ENCODE results near the gene CCDC70. TPM values are rescaled to one million over a fixed set of nuclear protein-coding genes. Genes with fewer than 3 reads are reported as not detected.
A peak's percentile ranks its signal among the peaks of the same experiment; 100 is the strongest.

The CCDC70 gene
- polyA plus RNA-seq, 1 donor from 2014 or later: not detected

DNA sequence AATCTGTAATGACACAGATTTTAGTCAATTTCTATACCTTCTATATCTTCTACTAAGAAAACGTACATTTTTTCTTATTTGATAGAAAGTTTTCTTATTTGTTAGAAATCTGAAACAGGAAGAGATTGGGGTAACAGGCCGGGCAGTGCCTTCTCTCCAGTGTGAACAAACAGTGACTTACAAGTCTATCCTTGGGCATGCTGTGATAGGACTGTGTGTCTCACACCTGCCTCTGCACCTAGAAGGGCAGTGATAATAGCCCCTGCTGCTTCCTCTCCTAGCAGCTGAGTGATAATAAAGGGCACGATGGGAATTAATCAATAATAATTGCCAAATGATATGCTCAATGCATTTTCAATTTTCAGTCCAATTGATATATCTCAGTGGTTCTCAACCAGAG is 18.2 kb upstream of the CCDC70 start:
- H3F3A ChIP-seq (ENCODE audit: insufficient read depth, low read length, poor library complexity, severe bottlenecking): no peaks in the 10 kb centered on the region
- no peak for TF ChIP-seq SMC3 (conservative IDR thresholded peaks at IDR 0.05; ENCODE audit: poor library complexity)
- TF ChIP-seq, protein P1, sequence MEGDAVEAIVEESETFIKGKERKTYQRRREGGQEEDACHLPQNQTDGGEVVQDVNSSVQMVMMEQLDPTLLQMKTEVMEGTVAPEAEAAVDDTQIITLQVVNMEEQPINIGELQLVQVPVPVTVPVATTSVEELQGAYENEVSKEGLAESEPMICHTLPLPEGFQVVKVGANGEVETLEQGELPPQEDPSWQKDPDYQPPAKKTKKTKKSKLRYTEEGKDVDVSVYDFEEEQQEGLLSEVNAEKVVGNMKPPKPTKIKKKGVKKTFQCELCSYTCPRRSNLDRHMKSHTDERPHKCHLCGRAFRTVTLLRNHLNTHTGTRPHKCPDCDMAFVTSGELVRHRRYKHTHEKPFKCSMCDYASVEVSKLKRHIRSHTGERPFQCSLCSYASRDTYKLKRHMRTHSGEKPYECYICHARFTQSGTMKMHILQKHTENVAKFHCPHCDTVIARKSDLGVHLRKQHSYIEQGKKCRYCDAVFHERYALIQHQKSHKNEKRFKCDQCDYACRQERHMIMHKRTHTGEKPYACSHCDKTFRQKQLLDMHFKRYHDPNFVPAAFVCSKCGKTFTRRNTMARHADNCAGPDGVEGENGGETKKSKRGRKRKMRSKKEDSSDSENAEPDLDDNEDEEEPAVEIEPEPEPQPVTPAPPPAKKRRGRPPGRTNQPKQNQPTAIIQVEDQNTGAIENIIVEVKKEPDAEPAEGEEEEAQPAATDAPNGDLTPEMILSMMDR (IDR thresholded peaks at IDR 0.05; ENCODE audit: poor library complexity, severe bottlenecking): no peak
- no peak for TF ChIP-seq MXI1 (conservative IDR thresholded peaks at IDR 0.05; ENCODE audit: poor library complexity, severe bottlenecking)
- TF ChIP-seq EZH2 (IDR thresholded peaks at IDR 0.05; ENCODE audit: borderline replicate concordance, insufficient read depth, low read length, poor library complexity, severe bottlenecking): no peak
- TF ChIP-seq, protein P2, sequence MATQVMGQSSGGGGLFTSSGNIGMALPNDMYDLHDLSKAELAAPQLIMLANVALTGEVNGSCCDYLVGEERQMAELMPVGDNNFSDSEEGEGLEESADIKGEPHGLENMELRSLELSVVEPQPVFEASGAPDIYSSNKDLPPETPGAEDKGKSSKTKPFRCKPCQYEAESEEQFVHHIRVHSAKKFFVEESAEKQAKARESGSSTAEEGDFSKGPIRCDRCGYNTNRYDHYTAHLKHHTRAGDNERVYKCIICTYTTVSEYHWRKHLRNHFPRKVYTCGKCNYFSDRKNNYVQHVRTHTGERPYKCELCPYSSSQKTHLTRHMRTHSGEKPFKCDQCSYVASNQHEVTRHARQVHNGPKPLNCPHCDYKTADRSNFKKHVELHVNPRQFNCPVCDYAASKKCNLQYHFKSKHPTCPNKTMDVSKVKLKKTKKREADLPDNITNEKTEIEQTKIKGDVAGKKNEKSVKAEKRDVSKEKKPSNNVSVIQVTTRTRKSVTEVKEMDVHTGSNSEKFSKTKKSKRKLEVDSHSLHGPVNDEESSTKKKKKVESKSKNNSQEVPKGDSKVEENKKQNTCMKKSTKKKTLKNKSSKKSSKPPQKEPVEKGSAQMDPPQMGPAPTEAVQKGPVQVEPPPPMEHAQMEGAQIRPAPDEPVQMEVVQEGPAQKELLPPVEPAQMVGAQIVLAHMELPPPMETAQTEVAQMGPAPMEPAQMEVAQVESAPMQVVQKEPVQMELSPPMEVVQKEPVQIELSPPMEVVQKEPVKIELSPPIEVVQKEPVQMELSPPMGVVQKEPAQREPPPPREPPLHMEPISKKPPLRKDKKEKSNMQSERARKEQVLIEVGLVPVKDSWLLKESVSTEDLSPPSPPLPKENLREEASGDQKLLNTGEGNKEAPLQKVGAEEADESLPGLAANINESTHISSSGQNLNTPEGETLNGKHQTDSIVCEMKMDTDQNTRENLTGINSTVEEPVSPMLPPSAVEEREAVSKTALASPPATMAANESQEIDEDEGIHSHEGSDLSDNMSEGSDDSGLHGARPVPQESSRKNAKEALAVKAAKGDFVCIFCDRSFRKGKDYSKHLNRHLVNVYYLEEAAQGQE (IDR thresholded peaks at IDR 0.05; ENCODE audit: borderline replicate concordance): no peak
- TF ChIP-seq RAD21 (conservative IDR thresholded peaks at IDR 0.05): no peak
- TF ChIP-seq POLR2AphosphoS5 (IDR thresholded peaks at IDR 0.05): no peak
- TF ChIP-seq EP300 (conservative IDR thresholded peaks at IDR 0.05; ENCODE audit: poor library complexity, severe bottlenecking): no peak
- H2AFZ ChIP-seq (ENCODE audit: low read depth, low read length): no peak overlapping the region
- no peaks in the 10 kb centered on the region for H3K27me3 ChIP-seq (ENCODE audit: insufficient read depth, low read depth, low read length)
- H3K36me3 ChIP-seq (ENCODE audit: insufficient read depth, low read length): no peaks in the 10 kb centered on the region
- H3K9me2 ChIP-seq (ENCODE audit: insufficient read depth, low read length): no peaks in the 10 kb centered on the region
- H3K9ac ChIP-seq (ENCODE audit: low read length): no peak overlapping the region
- no peak overlapping the region for H3K27ac ChIP-seq (ENCODE audit: low read length)
- no peak overlapping the region for H3K4me3 ChIP-seq (ENCODE audit: low read length)
- peaks cover 5% of the 10 kb centered on the region for H3K9me3 ChIP-seq (ENCODE audit: low read length)
- no peaks in the 10 kb centered on the region for H3K79me2 ChIP-seq (replicated peaks; ENCODE audit: insufficient read depth, low read length)
- H4K20me1 ChIP-seq (ENCODE audit: insufficient read depth): no peaks in the 10 kb centered on the region
- no peak overlapping the region for H3K4me2 ChIP-seq (ENCODE audit: low read length)

DNA sequence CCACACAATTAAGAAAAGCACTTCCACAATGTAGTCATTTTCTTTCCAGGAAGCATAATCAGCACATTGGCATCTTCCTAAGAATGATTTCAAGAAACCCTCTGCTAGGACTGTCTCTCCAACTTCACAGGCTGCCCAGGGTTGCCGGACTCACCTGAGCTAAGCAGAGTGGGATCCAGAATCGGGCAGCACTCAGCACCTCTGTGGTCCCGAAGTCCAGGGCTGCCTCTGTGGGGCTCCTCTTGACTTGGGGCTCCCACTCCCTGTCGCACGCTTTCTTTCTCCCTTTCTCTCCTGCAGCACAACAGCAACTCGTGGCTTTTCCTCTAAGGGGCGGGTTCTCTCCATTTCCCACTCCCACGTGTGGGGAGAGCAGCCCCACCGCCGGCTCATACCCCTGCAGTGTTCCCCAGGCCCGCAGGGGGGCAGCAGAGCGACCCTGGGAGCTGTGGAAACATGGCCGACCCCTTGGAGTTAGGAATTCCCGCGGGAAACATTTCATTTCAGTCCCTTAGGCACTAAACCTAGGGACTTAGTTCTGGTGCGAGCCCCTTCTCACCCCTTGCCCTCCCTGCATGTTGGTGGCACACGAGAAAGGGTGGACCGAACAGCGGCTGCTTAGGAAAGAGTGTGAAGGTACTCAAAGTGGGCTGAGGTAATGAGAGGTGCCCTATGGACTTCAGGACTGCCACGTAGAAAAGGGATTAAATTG is 16.8 kb upstream of the CCDC70 start, which contains the start of gene TMEM272:
Gene TMEM272, minus strand, starts transcription at position 316 of the 712 bp plus-strand sequence. CDS start 6,647 bp downstream, outside the sequence.
- H3K9me3 ChIP-seq (ENCODE audit: low read length): peaks cover 5% of the 10 kb centered on the region
- H3K9me2 ChIP-seq (ENCODE audit: insufficient read depth, low read length): no peaks in the 10 kb centered on the region
- no peak within 1 kb of the TSS for H2AFZ ChIP-seq (ENCODE audit: low read depth, low read length)
- no peak within 1 kb of the TSS for H3K4me3 ChIP-seq (ENCODE audit: low read length)
- TF ChIP-seq, protein P2 (IDR thresholded peaks at IDR 0.05; ENCODE audit: borderline replicate concordance): no peak
- TF ChIP-seq EZH2 (IDR thresholded peaks at IDR 0.05; ENCODE audit: borderline replicate concordance, insufficient read depth, low read length, poor library complexity, severe bottlenecking) (no peak), POLR2AphosphoS5 (IDR thresholded peaks at IDR 0.05) (no peak), SMC3 (conservative IDR thresholded peaks at IDR 0.05; ENCODE audit: poor library complexity) (peak; percentile 67), RAD21 (conservative IDR thresholded peaks at IDR 0.05) (peak; percentile 53), EP300 (conservative IDR thresholded peaks at IDR 0.05; ENCODE audit: poor library complexity, severe bottlenecking) (no peak), TAF1 (IDR thresholded peaks at IDR 0.05; ENCODE audit: low read depth) (no peak), MXI1 (conservative IDR thresholded peaks at IDR 0.05; ENCODE audit: poor library complexity, severe bottlenecking) (no peak)
- TF ChIP-seq, protein P1 (IDR thresholded peaks at IDR 0.05; ENCODE audit: poor library complexity, severe bottlenecking): peak; percentile 64
- H4K20me1 ChIP-seq (ENCODE audit: insufficient read depth): no peaks in the 10 kb centered on the region
- no peaks in the 10 kb centered on the region for H3K79me2 ChIP-seq (replicated peaks; ENCODE audit: insufficient read depth, low read length)
- H3K36me3 ChIP-seq (ENCODE audit: insufficient read depth, low read length): no peaks in the 10 kb centered on the region
- no peak within 1 kb of the TSS for H3K4me2 ChIP-seq (ENCODE audit: low read length)
- H3F3A ChIP-seq (ENCODE audit: insufficient read depth, low read length, poor library complexity, severe bottlenecking): no peaks in the 10 kb centered on the region
- no peak within 1 kb of the TSS for H3K27ac ChIP-seq (ENCODE audit: low read length)
- no peaks in the 10 kb centered on the region for H3K27me3 ChIP-seq (ENCODE audit: insufficient read depth, low read depth, low read length)
- no peak within 1 kb of the TSS for H3K9ac ChIP-seq (ENCODE audit: low read length)

Measured in neural cell (in vitro differentiated cells).